Cardiac muscle cell (in vitro differentiated cells and primary cell): Measurements from ENCODE around the gene MAST4. TPM values are rescaled to one million over a fixed set of nuclear protein-coding genes. Genes with fewer than 3 reads are reported as not detected.
A peak's percentile ranks its signal among the peaks of the same experiment; 100 is the strongest.

Source experiments
- DNase-seq, 2 donors: peaks; one replicate each; pipeline versions ENCODE4 v3.0.0 to v3.0.0-alpha.2; 2010 to 2017; ENCODE audit warnings: low read depth in 1 of 2, low spot score in 1 of 2
- H3K27ac ChIP-seq: fragments of 200-600 bp; sonication (generic); 2 replicates; pipeline ENCODE4 v1.5.1; 2016
- H3K27me3 ChIP-seq: fragments of 200-600 bp; sonication (generic); 2 replicates; pipeline ENCODE4 v1.6.0; 2016; ENCODE audit warnings: control low read depth
- H3K36me3 ChIP-seq: fragments of 200-600 bp; sonication (generic); 2 replicates; pipeline ENCODE4 v1.5.1; 2016; ENCODE audit warnings: control low read depth
- H3K4me1 ChIP-seq: fragments of 200-600 bp; sonication (generic); 2 replicates; pipeline ENCODE4 v1.8.1; 2017; ENCODE audit warnings: low read depth, mild to moderate bottlenecking, mixed run types
- H3K4me3 ChIP-seq: fragments of 200-600 bp; sonication (generic); 2 replicates; pipeline ENCODE4 v1.5.1; 2016; ENCODE audit warnings: mild to moderate bottlenecking
- H3K9me3 ChIP-seq: fragments of 200-600 bp; sonication (generic); 2 replicates; pipeline ENCODE4 v1.5.1; 2017; ENCODE audit warnings: low read depth, mild to moderate bottlenecking, control low read depth
- CTCF ChIP-seq: IDR thresholded peaks from 2 replicates; pipeline ENCODE4 v1.5.1; 2012; ENCODE audit warnings: low read depth, mild to moderate bottlenecking, low read length
- polyA plus RNA-seq: library from polyadenylated mRNA; unstranded; fragments of >200 nt; fragmentation: Nextera tagmentation; extraction: Ambion mirVana; gene quantifications from 2 replicates; pipeline ENCODE4 v1.2.1, GENCODE V29; 2016
- total RNA-seq: library from RNA; depleted of rRNA; stranded (reverse); fragments of >200 nt; gene quantifications from 2 replicates; pipeline ENCODE4 v1.2.3, GENCODE V29; 2016

MAST4 gene
- total and polyA plus RNA-seq, 2 experiments from 2014 or later: 33.1 to 58.0 TPM

DNA sequence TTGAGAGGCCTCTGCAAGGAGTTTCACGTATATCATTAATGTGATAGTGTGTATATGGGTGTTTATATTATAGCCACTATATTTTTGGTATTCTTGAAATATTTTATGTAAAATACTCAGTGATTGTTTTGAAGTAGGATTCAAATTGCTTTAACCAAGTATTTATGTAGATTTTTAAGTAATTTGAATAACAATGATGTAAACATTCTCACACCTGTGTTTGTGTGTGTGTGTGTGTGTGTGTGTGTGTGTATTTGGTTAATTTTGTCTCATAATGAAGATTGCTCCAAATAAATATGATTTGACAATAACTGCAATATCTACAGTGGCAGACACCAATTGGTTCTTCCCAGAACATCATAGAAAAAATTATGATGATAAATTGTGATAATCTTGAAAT is 307.0 kb downstream of the MAST4 start:
- H3K9me3 ChIP-seq: no peaks in the 10 kb centered on the region
- H3K4me3 ChIP-seq: no peak overlapping the region
- H3K27ac ChIP-seq: no peak overlapping the region
- H3K4me1 ChIP-seq: peaks cover 22% of the 10 kb centered on the region
- no peaks in the 10 kb centered on the region for H3K27me3 ChIP-seq
- no peak for DNase-seq
- no peak for TF ChIP-seq CTCF
- H3K36me3 ChIP-seq: no peaks in the 10 kb centered on the region

GRCh38 chr5:66903709-66904108 is 307.5 kb downstream of the MAST4 start:
- peaks cover 17% of the 10 kb centered on the region for H3K4me1 ChIP-seq
- no peak for TF ChIP-seq CTCF
- H3K27me3 ChIP-seq: no peaks in the 10 kb centered on the region
- H3K4me3 ChIP-seq: no peak overlapping the region
- DNase-seq: no peak
- H3K36me3 ChIP-seq: no peaks in the 10 kb centered on the region
- no peak overlapping the region for H3K27ac ChIP-seq
- no peaks in the 10 kb centered on the region for H3K9me3 ChIP-seq

- no peak overlapping the region for H3K4me3 ChIP-seq
- no peak overlapping the region for H3K27ac ChIP-seq
- DNase-seq: no peak
- no peaks in the 10 kb centered on the region for H3K27me3 ChIP-seq
- H3K4me1 ChIP-seq: peaks cover 13% of the 10 kb centered on the region
- H3K9me3 ChIP-seq: no peaks in the 10 kb centered on the region
- H3K36me3 ChIP-seq: no peaks in the 10 kb centered on the region
- TF ChIP-seq CTCF: no peak
Observed at GRCh38 chr5:66904189-66904588, 308.0 kb downstream of the MAST4 start.

GRCh38 chr5:66906021-66906420 is 309.8 kb downstream of the MAST4 start:
- no peaks in the 10 kb centered on the region for H3K36me3 ChIP-seq
- H3K9me3 ChIP-seq: no peaks in the 10 kb centered on the region
- TF ChIP-seq CTCF: no peak
- no peak for DNase-seq
- no peaks in the 10 kb centered on the region for H3K27me3 ChIP-seq
- H3K27ac ChIP-seq: no peak overlapping the region
- H3K4me1 ChIP-seq: peaks cover under 1% of the 10 kb centered on the region
- no peak overlapping the region for H3K4me3 ChIP-seq

GRCh38 chr5:66908230-66908629 is 312.0 kb downstream of the MAST4 start:
- Histone ChIP-seq H3K36me3 (no peaks in the 10 kb centered on the region), H3K27me3 (no peaks in the 10 kb centered on the region), H3K4me3 (no peak overlapping the region), H3K9me3 (no peaks in the 10 kb centered on the region), H3K27ac (no peak overlapping the region), H3K4me1 (no peaks in the 10 kb centered on the region)
- no peak for DNase-seq
- TF ChIP-seq CTCF: no peak

- peak in 1 of 2 donors; percentile 35 for DNase-seq
- Histone ChIP-seq H3K27ac (no peak overlapping the region), H3K4me3 (no peak overlapping the region), H3K4me1 (no peaks in the 10 kb centered on the region), H3K36me3 (no peaks in the 10 kb centered on the region), H3K9me3 (no peaks in the 10 kb centered on the region), H3K27me3 (no peaks in the 10 kb centered on the region)
- TF ChIP-seq CTCF: no peak
Observed at GRCh38 chr5:66909364-66909763, 313.2 kb downstream of the MAST4 start.
